HepG2 (cell line): Measurements from ENCODE around the gene CDSN. TPM values are rescaled to one million over a fixed set of nuclear protein-coding genes. Genes with fewer than 3 reads are reported as not detected.

ENCODE experiments used
- ARID2 ChIP-seq: sonication (generic); formaldehyde crosslinking; IDR thresholded peaks from 2 replicates; pipeline ENCODE4 v1.8.1; 2022; ENCODE audit warnings: mild to moderate bottlenecking, missing genetic modification reagents, borderline replicate concordance
- CBX5 ChIP-seq: sonication (generic); formaldehyde crosslinking; IDR thresholded peaks from 2 replicates; pipeline ENCODE4 v1.4.0; 2020; ENCODE audit warnings: missing genetic modification reagents, borderline replicate concordance
- GZF1 ChIP-seq: sonication (generic); formaldehyde crosslinking; IDR thresholded peaks from 2 replicates; pipeline ENCODE4 v1.5.1; 2020; ENCODE audit warnings: mild to moderate bottlenecking, missing genetic modification reagents
- KLF16 ChIP-seq, 2 experiments: sonication (generic) in 1 of 2; formaldehyde crosslinking in 1 of 2; IDR thresholded peaks; 2 replicates each; pipeline versions ENCODE4 v1.6.1 to v1.8.0; 2016 to 2023; ENCODE audit warnings: missing genetic modification reagents in 2 of 2, missing compliant biosample characterization in 1 of 2
- KLF6 ChIP-seq: IDR thresholded peaks from 2 replicates; pipeline ENCODE4 v1.8.0; 2016; ENCODE audit warnings: missing biosample characterization, missing genetic modification reagents
- MED13 ChIP-seq: sonication (generic); formaldehyde crosslinking; IDR thresholded peaks from 2 replicates; pipeline ENCODE4 v1.5.0; 2020; ENCODE audit warnings: missing genetic modification reagents
- NFKB2 ChIP-seq: sonication (generic); formaldehyde crosslinking; IDR thresholded peaks from 2 replicates; pipeline ENCODE4 v1.4.0; 2020; ENCODE audit warnings: missing genetic modification reagents, borderline replicate concordance
- PLRG1 ChIP-seq: fragments of 450-650 bp; conservative IDR thresholded peaks from 2 replicates; pipeline ENCODE4 v1.6.1; 2016
- ZC3H13 ChIP-seq: sonication (generic); formaldehyde crosslinking; IDR thresholded peaks from 2 replicates; pipeline ENCODE4 v1.8.1; 2023; ENCODE audit warnings: mild to moderate bottlenecking, missing genetic modification reagents, moderate library complexity
- ZNF331 ChIP-seq: sonication (generic); formaldehyde crosslinking; IDR thresholded peaks from 2 replicates; pipeline ENCODE4 v1.4.0; 2020; ENCODE audit warnings: missing genetic modification reagents
- ZNF564 ChIP-seq: sonication (generic); formaldehyde crosslinking; IDR thresholded peaks from 2 replicates; pipeline ENCODE4 v1.8.1; 2023; ENCODE audit warnings: mild to moderate bottlenecking, missing genetic modification reagents
- polyA plus RNA-seq, 8 experiments: library from polyadenylated mRNA; depleted of rRNA in 3 of 8; stranded (reverse) in 7 of 8; unstranded in 1 of 8; fragments of >200 nt; fragmentation: Illumina TruSeq in 4 of 8; extraction: Trizol in 4 of 8; gene quantifications; 2 replicates each; pipeline versions ENCODE4 v1.2.1 to v1.2.3, GENCODE V29; 2011 to 2016; ENCODE audit warnings: low read depth in 4 of 8, missing spikeins in 1 of 8, mixed read lengths in 1 of 8; ENCODE audit not compliant: insufficient read depth in 1 of 8
- total RNA-seq, 5 experiments: library from RNA; depleted of rRNA; stranded (reverse); fragments of >200 nt; fragmentation: Illumina TruSeq; extraction: Trizol; gene quantifications; 2 replicates each; pipeline ENCODE4 v1.2.3, GENCODE V29; 2016; ENCODE audit warnings: low read depth in 1 of 5
- TF ChIP-seq, protein P1 (sequence below): sonication (generic); formaldehyde crosslinking; conservative IDR thresholded peaks from 2 replicates; pipeline ENCODE4 v1.8.0; 2022; ENCODE audit warnings: mild to moderate bottlenecking, moderate library complexity, missing genetic modification reagents
- TF ChIP-seq, protein P2 (sequence below): IDR thresholded peaks from 2 replicates; pipeline ENCODE4 v1.6.1; 2018; ENCODE audit warnings: missing genetic modification reagents
- TF ChIP-seq, protein P3 (sequence below): IDR thresholded peaks from 2 replicates; pipeline ENCODE4 v1.6.1; 2012; ENCODE audit warnings: low read length, improper control_type of control experiment
- TF ChIP-seq, protein P4 (sequence below): sonication (generic); formaldehyde crosslinking; IDR thresholded peaks from 2 replicates; pipeline ENCODE4 v1.5.1; 2020; ENCODE audit warnings: mild to moderate bottlenecking, missing genetic modification reagents, moderate library complexity
- TF ChIP-seq, protein P5 (sequence below): sonication (generic); formaldehyde crosslinking; IDR thresholded peaks from 2 replicates; pipeline ENCODE4 v1.8.0; 2022; ENCODE audit warnings: mild to moderate bottlenecking, missing genetic modification reagents, moderate library complexity
- TF ChIP-seq, protein P6 (sequence below): sonication (generic); formaldehyde crosslinking; IDR thresholded peaks from 2 replicates; pipeline ENCODE4 v1.5.0; 2020; ENCODE audit warnings: missing genetic modification reagents

The CDSN gene
- total and polyA plus RNA-seq, 2 of the 13 experiments (the other 11 are each of a cell fraction or from before 2014, with no cell fraction given): not detected

DNA sequence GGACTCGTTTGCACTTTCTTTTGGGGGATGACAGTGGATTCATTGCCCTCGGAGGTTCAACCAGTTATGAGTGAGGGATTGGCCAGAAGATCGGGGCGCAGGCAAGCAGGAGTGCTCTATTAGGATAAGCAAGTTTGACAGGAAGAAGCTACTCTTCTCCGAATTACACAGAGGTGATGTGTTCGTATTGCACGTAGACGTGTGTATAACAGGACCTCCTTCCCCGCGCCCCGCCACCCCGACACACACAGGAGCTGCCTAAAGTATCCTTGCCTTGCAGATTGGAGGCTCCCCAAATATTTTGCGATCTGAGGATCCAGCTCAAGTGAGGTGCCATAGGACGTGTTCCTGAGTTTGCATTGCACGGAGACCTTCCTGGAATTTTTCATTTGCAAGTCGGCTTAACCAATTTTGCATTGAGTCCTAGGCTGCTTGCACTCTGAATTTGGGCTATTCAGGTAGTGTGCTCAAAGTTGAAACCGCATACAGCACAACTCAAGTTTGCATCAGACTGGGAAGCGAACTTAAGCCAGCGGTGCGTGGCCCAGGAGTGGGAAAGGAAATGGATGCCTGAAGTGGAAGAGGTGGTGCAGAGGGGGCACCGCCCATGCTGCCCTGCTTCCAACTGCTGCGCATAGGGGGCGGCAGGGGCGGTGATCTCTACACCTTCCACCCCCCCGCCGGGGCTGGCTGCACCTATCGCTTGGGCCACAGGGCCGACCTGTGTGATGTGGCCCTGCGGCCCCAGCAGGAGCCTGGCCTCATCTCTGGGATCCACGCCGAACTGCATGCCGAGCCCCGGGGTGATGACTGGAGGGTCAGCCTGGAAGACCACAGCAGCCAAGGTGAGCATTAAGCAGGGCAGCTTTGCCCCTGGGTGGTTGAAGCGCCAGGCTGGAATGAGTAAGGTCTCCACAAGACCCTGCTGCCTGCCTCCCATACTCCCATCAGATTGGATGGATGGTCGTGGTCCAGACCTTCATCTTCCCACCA, 38.9 kb upstream of the CDSN start (continued):
- TF ChIP-seq, protein P1, sequence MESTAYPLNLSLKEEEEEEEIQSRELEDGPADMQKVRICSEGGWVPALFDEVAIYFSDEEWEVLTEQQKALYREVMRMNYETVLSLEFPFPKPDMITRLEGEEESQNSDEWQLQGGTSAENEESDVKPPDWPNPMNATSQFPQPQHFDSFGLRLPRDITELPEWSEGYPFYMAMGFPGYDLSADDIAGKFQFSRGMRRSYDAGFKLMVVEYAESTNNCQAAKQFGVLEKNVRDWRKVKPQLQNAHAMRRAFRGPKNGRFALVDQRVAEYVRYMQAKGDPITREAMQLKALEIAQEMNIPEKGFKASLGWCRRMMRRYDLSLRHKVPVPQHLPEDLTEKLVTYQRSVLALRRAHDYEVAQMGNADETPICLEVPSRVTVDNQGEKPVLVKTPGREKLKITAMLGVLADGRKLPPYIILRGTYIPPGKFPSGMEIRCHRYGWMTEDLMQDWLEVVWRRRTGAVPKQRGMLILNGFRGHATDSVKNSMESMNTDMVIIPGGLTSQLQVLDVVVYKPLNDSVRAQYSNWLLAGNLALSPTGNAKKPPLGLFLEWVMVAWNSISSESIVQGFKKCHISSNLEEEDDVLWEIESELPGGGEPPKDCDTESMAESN (CRISPR knock-in tag): 0 out of 2 replicates have a peak, but pooled peaks have one; percentile 23
- TF ChIP-seq, protein P2, sequence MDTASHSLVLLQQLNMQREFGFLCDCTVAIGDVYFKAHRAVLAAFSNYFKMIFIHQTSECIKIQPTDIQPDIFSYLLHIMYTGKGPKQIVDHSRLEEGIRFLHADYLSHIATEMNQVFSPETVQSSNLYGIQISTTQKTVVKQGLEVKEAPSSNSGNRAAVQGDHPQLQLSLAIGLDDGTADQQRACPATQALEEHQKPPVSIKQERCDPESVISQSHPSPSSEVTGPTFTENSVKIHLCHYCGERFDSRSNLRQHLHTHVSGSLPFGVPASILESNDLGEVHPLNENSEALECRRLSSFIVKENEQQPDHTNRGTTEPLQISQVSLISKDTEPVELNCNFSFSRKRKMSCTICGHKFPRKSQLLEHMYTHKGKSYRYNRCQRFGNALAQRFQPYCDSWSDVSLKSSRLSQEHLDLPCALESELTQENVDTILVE (CRISPR knock-in tag): no peak
- TF ChIP-seq KLF6: no peak
- TF ChIP-seq, protein P3, sequence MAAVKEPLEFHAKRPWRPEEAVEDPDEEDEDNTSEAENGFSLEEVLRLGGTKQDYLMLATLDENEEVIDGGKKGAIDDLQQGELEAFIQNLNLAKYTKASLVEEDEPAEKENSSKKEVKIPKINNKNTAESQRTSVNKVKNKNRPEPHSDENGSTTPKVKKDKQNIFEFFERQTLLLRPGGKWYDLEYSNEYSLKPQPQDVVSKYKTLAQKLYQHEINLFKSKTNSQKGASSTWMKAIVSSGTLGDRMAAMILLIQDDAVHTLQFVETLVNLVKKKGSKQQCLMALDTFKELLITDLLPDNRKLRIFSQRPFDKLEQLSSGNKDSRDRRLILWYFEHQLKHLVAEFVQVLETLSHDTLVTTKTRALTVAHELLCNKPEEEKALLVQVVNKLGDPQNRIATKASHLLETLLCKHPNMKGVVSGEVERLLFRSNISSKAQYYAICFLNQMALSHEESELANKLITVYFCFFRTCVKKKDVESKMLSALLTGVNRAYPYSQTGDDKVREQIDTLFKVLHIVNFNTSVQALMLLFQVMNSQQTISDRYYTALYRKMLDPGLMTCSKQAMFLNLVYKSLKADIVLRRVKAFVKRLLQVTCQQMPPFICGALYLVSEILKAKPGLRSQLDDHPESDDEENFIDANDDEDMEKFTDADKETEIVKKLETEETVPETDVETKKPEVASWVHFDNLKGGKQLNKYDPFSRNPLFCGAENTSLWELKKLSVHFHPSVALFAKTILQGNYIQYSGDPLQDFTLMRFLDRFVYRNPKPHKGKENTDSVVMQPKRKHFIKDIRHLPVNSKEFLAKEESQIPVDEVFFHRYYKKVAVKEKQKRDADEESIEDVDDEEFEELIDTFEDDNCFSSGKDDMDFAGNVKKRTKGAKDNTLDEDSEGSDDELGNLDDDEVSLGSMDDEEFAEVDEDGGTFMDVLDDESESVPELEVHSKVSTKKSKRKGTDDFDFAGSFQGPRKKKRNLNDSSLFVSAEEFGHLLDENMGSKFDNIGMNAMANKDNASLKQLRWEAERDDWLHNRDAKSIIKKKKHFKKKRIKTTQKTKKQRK: no peak
- no peak; the same call in 1 of the 2 replicates for TF ChIP-seq ZC3H13 (CRISPR knock-in tag)
- TF ChIP-seq ARID2: 0 out of 2 replicates have a peak, but pooled peaks have one; percentile 51
- TF ChIP-seq KLF16 (CRISPR knock-in tag; IDR thresholded peaks at IDR 0.05): 0 out of 4 replicates have a peak, but pooled peaks of 1 of the 2 experiments have one; percentile 22
- 0 out of 2 replicates have a peak, but pooled peaks have one; percentile 39 for TF ChIP-seq ZNF564 (CRISPR knock-in tag)
- TF ChIP-seq, protein P4, sequence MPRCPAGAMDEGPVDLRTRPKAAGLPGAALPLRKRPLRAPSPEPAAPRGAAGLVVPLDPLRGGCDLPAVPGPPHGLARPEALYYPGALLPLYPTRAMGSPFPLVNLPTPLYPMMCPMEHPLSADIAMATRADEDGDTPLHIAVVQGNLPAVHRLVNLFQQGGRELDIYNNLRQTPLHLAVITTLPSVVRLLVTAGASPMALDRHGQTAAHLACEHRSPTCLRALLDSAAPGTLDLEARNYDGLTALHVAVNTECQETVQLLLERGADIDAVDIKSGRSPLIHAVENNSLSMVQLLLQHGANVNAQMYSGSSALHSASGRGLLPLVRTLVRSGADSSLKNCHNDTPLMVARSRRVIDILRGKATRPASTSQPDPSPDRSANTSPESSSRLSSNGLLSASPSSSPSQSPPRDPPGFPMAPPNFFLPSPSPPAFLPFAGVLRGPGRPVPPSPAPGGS (CRISPR knock-in tag): no peak
- TF ChIP-seq NFKB2 (CRISPR knock-in tag): peak; percentile 70; the same call in 1 of the 2 replicates
- TF ChIP-seq PLRG1: no peak
- TF ChIP-seq ZNF331 (CRISPR knock-in tag): 0 out of 2 replicates have a peak, but pooled peaks have one; percentile 18
- TF ChIP-seq CBX5 (CRISPR knock-in tag): no peak
- TF ChIP-seq MED13 (CRISPR knock-in tag): 0 out of 2 replicates have a peak, but pooled peaks have one; percentile 24
- TF ChIP-seq, protein P5, sequence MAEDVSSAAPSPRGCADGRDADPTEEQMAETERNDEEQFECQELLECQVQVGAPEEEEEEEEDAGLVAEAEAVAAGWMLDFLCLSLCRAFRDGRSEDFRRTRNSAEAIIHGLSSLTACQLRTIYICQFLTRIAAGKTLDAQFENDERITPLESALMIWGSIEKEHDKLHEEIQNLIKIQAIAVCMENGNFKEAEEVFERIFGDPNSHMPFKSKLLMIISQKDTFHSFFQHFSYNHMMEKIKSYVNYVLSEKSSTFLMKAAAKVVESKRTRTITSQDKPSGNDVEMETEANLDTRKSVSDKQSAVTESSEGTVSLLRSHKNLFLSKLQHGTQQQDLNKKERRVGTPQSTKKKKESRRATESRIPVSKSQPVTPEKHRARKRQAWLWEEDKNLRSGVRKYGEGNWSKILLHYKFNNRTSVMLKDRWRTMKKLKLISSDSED (CRISPR knock-in tag): no peak
- TF ChIP-seq, protein P6, sequence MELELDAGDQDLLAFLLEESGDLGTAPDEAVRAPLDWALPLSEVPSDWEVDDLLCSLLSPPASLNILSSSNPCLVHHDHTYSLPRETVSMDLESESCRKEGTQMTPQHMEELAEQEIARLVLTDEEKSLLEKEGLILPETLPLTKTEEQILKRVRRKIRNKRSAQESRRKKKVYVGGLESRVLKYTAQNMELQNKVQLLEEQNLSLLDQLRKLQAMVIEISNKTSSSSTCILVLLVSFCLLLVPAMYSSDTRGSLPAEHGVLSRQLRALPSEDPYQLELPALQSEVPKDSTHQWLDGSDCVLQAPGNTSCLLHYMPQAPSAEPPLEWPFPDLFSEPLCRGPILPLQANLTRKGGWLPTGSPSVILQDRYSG (CRISPR knock-in tag): 0 out of 2 replicates have a peak, but pooled peaks have one; percentile 24
- TF ChIP-seq GZF1 (CRISPR knock-in tag): no peak
